Measurements from ENCODE around the gene ACSS3.

- TF ChIP-seq MAX (IDR thresholded peaks at IDR 0.05) (no peak), CREB1 (IDR thresholded peaks at IDR 0.05; ENCODE audit: low read depth) (no peak), REST (IDR thresholded peaks at IDR 0.05; ENCODE audit: low read depth) (no peak), USF1 (IDR thresholded peaks at IDR 0.05) (no peak), TAF1 (IDR thresholded peaks at IDR 0.05; ENCODE audit: low read depth) (no peak), FOXM1 (IDR thresholded peaks at IDR 0.05; ENCODE audit: borderline replicate concordance, low read depth) (no peak), YY1 (IDR thresholded peaks at IDR 0.05; ENCODE audit: low read depth) (no peak), CEBPB (IDR thresholded peaks at IDR 0.05) (no peak), EP300 (IDR thresholded peaks at IDR 0.05; ENCODE audit: borderline replicate concordance) (no peak), RAD21 (IDR thresholded peaks at IDR 0.05; ENCODE audit: low read depth) (no peak), TCF12 (IDR thresholded peaks at IDR 0.05; ENCODE audit: low read depth) (no peak), TEAD4 (IDR thresholded peaks at IDR 0.05) (no peak), ZBTB7A (IDR thresholded peaks at IDR 0.05; ENCODE audit: low read depth) (no peak), EGR1 (IDR thresholded peaks at IDR 0.05) (no peak)
Observed at GRCh38 chr12:81211306-81211705, 133.4 kb downstream of the ACSS3 start.

All from Ishikawa (cell line).